ENCODE results near the gene SPNS2.
"Not testable (repeated sequence)": the region's sequence is repeated elsewhere in the genome, so short reads cannot be mapped to it uniquely, and the experiment has no call there.

Gene SPNS2

GRCh38 chr17:4574448-4575045, 75.9 kb downstream of the SPNS2 start:
- no peak for DNase-seq

- no peak for DNase-seq
These were observed 77.5 kb downstream of the SPNS2 start for GRCh38 chr17:4576161-4576558.

DNA sequence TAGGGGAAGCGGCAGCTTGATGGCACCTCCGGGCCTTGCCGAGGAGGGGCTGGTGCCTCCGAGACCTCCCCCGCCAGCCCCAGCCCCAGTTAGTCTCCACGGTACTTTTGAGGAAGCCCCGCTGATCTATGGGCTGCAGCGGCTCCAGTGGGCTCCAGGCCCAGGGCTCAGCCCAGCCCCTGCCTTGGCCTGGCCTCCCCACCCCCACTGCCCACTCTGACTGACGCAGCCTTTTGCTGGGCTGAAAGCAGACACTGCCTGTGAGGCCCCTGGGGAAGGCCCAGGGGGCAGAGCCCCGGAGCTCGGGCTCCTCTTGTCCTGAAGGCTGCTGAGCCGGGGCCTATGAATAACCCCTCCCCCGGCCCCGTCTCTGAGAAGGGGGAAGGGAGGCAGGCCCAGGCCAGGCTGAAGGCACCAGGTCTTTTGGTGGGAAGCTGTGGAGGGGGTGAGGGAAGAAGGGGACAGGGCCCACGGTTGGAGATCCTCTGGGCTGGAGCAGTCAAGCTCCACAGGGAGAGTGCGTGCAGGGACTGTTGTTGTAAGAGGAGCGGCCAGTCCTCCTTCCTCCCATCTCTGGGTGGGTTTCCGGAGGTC, 78.1 kb downstream of the SPNS2 start:
- no peak for DNase-seq

GRCh38 chr17:4577386-4577993, 78.8 kb downstream of the SPNS2 start:
- DNase-seq, result no peak

GRCh38 chr17:4578349-4578748, 79.7 kb downstream of the SPNS2 start:
- not testable (repeated sequence) for DNase-seq

DNA sequence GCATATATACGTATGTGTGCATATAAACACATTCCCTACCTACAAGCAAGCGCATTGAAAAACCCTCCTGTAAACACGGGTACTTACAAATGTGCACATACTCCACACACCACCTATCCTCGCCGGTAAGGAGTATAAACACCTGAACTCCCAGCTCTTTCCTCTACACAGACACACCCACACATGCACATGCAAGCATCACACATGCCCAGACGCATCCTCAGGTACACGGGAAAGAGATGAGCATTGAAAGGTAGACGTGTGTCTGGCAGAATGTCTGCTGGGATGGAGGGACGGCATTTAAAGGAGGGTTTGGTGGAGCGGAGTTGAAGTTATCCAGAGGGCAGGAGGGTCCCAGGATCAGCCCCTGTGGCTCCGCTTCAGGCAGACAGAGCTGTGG, 81.0 kb downstream of the SPNS2 start:
- DNase-seq, result no peak

- no peak for DNase-seq
These were observed 81.6 kb downstream of the SPNS2 start for GRCh38 chr17:4580291-4580690.

DNA sequence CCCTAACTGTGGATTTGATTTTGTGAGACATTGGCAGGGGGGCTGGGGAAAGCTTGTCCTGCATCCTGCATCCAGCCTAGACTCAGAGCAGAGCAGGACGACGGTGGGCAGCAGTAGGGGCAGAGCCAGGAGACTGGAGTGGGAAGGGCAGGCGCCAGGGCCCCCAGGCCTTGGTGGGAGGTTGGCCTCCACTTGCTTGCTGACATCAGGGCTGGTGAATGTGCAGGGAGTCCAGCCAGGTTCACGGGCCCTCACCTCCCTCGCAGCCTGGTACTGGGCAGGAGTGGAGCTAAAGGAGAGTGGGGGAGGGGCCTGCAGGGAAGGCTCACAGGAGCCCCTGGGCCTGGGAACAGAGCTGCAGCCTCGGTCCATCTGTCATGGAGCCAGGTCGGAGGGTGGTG, 83.4 kb downstream of the SPNS2 start:
- DNase-seq, result no peak

- no peak for DNase-seq
These were observed 84.0 kb downstream of the SPNS2 start for GRCh38 chr17:4582691-4583090.

DNA sequence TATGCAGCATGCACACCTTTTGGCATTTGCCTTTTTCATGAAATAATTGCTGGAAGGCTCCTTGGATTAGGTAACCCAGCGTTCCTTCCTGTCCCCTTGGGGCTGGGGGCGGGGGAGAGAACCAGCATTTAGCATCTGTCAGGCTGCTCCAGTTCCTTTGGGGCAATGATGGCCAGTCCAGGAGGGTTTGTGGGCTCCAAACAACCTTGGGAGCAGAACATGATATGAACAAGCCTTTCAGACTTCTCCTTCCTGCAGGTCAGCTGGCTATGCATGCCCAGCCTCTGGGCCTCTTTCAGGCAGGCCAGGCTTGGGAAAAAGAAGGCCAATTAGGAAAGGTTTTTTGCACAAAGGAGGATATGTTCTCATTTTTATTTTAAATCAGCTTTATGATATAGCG, 84.5 kb downstream of the SPNS2 start:
- no peak for DNase-seq

DNA sequence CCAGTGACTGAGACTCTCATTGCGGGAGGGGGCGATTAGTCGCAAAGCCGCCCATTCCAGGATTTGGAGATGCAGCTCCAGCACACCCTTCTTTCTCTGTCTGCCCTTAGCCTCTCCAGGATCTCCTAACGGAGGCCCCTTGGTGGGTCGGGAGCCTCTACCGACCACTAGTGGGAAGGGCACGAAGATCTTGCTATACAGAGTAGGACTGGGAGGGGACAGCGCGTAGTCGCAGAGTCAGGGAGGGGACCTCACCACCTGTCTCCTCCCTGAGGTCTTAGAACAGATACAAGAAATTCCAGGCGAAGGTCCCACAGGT, 85.1 kb downstream of the SPNS2 start:
- no peak for DNase-seq

DNA sequence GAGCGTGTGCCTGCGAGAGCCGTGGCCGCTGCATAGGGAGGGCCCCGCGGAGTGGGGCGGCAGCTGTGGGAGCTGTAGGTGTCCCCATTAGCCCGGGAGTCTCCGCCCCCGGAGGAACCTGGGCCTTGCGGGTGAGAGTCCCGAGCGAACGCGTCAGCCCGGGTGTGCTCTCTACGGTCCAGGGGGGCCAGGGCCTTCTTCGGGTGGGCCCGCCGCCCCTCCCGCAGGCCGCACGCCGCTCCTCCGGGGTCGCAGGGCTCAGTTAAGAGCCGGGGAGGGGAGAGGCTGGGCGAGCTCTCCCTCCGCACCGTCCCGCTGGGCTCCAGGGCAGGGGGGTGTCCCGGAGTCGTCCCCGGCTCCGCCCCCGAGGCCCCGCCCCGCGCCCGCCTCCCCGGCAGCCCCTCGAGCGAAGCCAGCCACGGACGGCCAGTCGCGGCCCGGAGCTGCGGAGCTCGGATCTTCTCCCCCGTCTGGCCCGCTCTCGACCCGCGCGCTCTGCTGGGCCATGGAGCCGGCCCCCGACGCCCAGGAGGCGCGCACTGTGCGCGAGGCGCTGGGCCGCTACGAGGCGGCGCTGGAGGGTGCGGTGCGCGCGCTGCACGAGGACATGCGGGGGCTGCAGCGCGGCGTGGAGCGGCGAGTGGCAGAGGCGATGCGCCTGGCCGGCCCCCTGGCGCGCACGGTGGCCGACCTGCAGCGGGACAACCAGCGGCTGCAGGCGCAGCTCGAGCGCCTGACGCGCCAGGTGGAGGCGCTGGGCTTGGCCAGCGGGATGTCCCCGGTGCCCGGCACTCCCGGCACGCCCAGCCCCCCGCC, 85.6 kb downstream of the SPNS2 start, which contains the start of gene SMTNL2:
Gene SMTNL2 (plus strand): TSS at position 429 of the 816 bp plus-strand sequence. CDS start 77 bp downstream, at position 506.
- no peak for DNase-seq

DNA sequence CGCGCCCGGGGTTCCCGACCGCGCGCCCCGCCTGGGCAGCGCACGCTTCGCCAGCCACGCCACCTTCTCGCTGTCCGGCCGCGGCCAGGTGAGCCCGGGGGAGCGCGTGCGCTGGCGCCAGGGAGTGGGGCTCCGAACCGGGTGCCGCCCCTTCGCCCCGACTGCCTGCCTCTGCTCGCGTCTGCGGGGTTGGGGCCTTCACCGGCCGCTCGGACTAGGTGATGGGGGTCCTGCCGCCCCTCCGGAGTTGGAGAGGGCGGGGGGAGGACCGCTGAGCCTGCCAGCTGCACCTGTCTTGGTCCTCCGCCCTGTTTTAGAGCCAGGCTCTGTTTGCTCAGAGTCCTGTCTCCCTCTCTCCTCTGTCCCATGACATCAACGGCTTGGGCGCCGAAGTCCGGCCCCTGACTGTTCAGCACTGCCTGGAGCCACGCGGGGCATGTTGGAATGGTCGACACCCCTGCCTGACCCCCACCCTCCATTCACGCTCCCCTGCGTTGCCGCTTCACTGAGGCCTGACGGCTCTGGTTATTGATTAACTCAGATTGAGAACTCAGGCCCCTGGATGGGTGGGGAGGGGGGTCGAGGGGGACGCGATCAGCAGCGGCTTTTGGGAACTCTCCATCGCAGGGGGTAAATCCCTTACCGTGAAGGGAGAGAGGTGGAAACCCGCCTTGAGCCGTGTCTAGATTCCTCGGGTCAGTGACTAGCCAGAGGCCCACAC, 86.4 kb downstream of the SPNS2 start:
- DNase-seq, result no peak

GRCh38 chr17:4585638-4585994, 86.9 kb downstream of the SPNS2 start:
- no peak for DNase-seq

GRCh38 chr17:4586043-4586442, 87.4 kb downstream of the SPNS2 start:
- no peak for DNase-seq

DNA sequence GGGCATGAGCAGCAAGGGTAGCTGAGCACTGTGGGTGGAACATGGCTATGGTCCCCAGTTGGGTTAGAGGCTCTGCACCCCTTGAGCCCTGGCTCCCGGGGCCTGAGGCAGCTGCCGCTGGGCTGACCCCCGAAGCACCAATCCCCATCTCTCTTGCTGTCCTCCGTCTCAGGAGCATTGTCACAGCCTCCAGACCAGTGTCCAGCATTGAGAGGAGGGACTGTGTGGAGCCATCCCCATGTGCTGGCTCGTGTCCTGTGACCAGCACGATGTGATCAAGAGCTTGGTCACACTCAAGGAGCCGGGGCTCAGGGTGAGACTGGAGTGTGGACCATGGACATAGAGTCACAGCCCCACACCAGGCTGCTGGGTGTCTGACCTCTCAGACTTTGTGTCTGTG, 88.5 kb downstream of the SPNS2 start:
- DNase-seq, result no peak

DNA sequence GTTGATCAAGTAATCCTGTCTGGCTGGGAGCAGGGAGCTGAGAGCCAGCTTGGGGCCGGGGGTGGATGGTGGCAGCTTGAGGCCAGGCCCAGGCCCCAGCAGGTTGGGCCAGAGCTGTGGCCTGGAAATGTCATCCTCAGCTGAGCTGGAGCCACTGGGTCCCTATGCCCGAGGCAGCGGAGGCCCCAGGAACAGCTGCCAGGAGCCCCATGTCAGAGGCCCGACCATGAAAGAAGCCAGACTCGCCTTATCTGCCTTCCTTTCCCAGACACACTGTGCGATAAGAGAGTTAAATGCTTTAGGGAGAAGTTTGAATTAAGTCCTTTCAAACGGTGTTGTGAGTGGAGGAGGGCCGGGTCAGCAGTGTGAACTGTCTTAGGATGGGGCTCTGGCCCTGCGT, 89.1 kb downstream of the SPNS2 start:
- DNase-seq, result no peak

DNA sequence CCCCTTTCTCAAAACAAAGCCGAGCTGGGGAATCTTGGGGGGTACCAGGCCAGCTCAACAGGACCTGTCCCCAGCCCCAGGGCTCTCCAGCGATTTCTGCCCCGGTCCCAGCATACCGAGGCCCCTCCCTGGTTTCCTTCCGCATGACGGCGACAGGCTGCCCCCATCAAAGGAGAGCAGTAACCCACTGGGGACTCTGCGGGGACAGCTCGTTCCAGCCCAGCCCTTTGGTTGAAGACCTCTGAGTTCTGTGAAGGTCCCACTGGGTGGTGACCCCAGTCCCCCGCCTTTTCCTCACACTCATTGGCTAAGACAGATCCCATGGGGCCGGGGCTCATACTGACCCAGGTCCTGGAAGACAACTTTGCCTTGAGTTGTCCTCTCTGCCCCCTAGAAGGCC, 89.7 kb downstream of the SPNS2 start:
- no peak for DNase-seq

Data from NCI-H2107 (cell line).